KMS-11 (cell line): Measurements from ENCODE around the gene AQP11.
A peak's percentile ranks its signal among the peaks of the same experiment; 100 is the strongest.

Experiments used
- H2AFZ ChIP-seq: fragments of 200-600 bp; sonication (generic); 2 replicates; pipeline ENCODE4 v1.6.1; 2016; ENCODE audit warnings: antibody characterized with exemption, mixed run types, low read depth
- H3K27ac ChIP-seq: fragments of 200-600 bp; sonication (generic); 2 replicates; pipeline ENCODE4 v1.6.1; 2016; ENCODE audit warnings: mild to moderate bottlenecking, mixed run types
- H3K27me3 ChIP-seq: fragments of 200-600 bp; sonication (generic); 2 replicates; pipeline ENCODE4 v1.6.1; 2017; ENCODE audit warnings: mild to moderate bottlenecking, low read depth, mixed run types, moderate library complexity; ENCODE audit not compliant: insufficient read depth
- H3K36me3 ChIP-seq: fragments of 200-600 bp; sonication (generic); 2 replicates; pipeline ENCODE4 v1.6.1; 2017; ENCODE audit warnings: mild to moderate bottlenecking, mixed run types; ENCODE audit not compliant: insufficient read depth
- H3K4me1 ChIP-seq: fragments of 200-600 bp; sonication (generic); 2 replicates; pipeline ENCODE4 v1.6.1; 2016; ENCODE audit warnings: mild to moderate bottlenecking, low read depth, mixed run types; ENCODE audit not compliant: poor library complexity, severe bottlenecking
- H3K4me2 ChIP-seq: fragments of 200-600 bp; sonication (generic); 2 replicates; pipeline ENCODE4 v1.7.0; 2016; ENCODE audit warnings: mild to moderate bottlenecking, mixed run types
- H3K4me3 ChIP-seq: fragments of 200-600 bp; sonication (generic); IDR thresholded peaks from 2 replicates; pipeline ENCODE4 v1.6.1; 2017; ENCODE audit warnings: low read depth, low read length, mixed read lengths; ENCODE audit not compliant: insufficient read depth
- H3K79me2 ChIP-seq: fragments of 200-600 bp; sonication (generic); 2 replicates; pipeline ENCODE4 v1.6.1; 2016; ENCODE audit warnings: low read depth, mixed run types; ENCODE audit not compliant: insufficient read depth
- H3K9ac ChIP-seq: fragments of 200-600 bp; sonication (generic); 2 replicates; pipeline ENCODE4 v1.6.1; 2016; ENCODE audit warnings: mild to moderate bottlenecking, mixed run types
- H4K20me1 ChIP-seq: fragments of 200-600 bp; sonication (generic); 2 replicates; pipeline ENCODE4 v1.6.1; 2016; ENCODE audit warnings: mild to moderate bottlenecking, mixed run types; ENCODE audit not compliant: insufficient read depth
- CTCF ChIP-seq: fragments of 200-600 bp; sonication (generic); conservative IDR thresholded peaks from 2 replicates; pipeline ENCODE4 v1.6.1; 2017; ENCODE audit warnings: low read depth, mild to moderate bottlenecking, antibody characterized with exemption, low read length, moderate library complexity, mixed read lengths

The AQP11 gene

GRCh38 chr11:77636731-77637344, 47.1 kb downstream of the AQP11 start:
- no peak for TF ChIP-seq CTCF
- Histone ChIP-seq H3K4me1 (peaks cover 18% of the 10 kb centered on the region), H3K27ac (peak overlapping the region; percentile 60), H3K9ac (peak overlapping the region; percentile 85), H2AFZ (no peak overlapping the region; the same call in 1 of the 2 replicates), H3K4me2 (peak overlapping the region; percentile 70), H4K20me1 (no peaks in the 10 kb centered on the region), H3K36me3 (no peaks in the 10 kb centered on the region), H3K79me2 (peaks cover 49% of the 10 kb centered on the region), H3K27me3 (no peaks in the 10 kb centered on the region), H3K4me3 (peak overlapping the region; percentile 53)

GRCh38 chr11:77637345-77638165, 47.8 kb downstream of the AQP11 start, which contains the start of gene CLNS1A:
Gene CLNS1A, minus strand, starts transcription at chr11:77637794. Its CDS starts 80 bp downstream, at chr11:77637714.
- H3K27me3 ChIP-seq: no peaks in the 10 kb centered on the region
- H4K20me1 ChIP-seq: no peaks in the 10 kb centered on the region
- peak within 1 kb of the TSS; percentile 85 for H3K9ac ChIP-seq
- peak within 1 kb of the TSS; percentile 70 for H3K4me2 ChIP-seq
- TF ChIP-seq CTCF: no peak
- peak within 1 kb of the TSS; percentile 53 for H3K4me3 ChIP-seq
- peak within 1 kb of the TSS; percentile 60 for H3K27ac ChIP-seq
- peak within 1 kb of the TSS; percentile 94 for H2AFZ ChIP-seq
- H3K79me2 ChIP-seq: peaks cover 45% of the 10 kb centered on the region
- H3K36me3 ChIP-seq: no peaks in the 10 kb centered on the region
- peaks cover 19% of the 10 kb centered on the region for H3K4me1 ChIP-seq

GRCh38 chr11:77642228-77642627, 52.5 kb downstream of the AQP11 start:
- Histone ChIP-seq H3K79me2 (peaks cover 3% of the 10 kb centered on the region; the same call in 1 of the 2 replicates), H3K27ac (no peak overlapping the region), H3K36me3 (no peaks in the 10 kb centered on the region), H4K20me1 (no peaks in the 10 kb centered on the region), H2AFZ (no peak overlapping the region), H3K4me3 (no peak overlapping the region), H3K27me3 (no peaks in the 10 kb centered on the region), H3K4me1 (peaks cover 9% of the 10 kb centered on the region), H3K4me2 (no peak overlapping the region), H3K9ac (no peak overlapping the region)
- no peak for TF ChIP-seq CTCF

- no peaks in the 10 kb centered on the region for H3K79me2 ChIP-seq
- no peaks in the 10 kb centered on the region for H4K20me1 ChIP-seq
- peaks cover 4% of the 10 kb centered on the region for H3K4me1 ChIP-seq
- no peak overlapping the region for H3K27ac ChIP-seq
- no peak overlapping the region for H3K9ac ChIP-seq
- H3K27me3 ChIP-seq: no peaks in the 10 kb centered on the region
- H3K4me3 ChIP-seq: no peak overlapping the region
- H3K36me3 ChIP-seq: no peaks in the 10 kb centered on the region
- no peak overlapping the region for H3K4me2 ChIP-seq
- H2AFZ ChIP-seq: no peak overlapping the region
- no peak for TF ChIP-seq CTCF
These were observed 55.1 kb downstream of the AQP11 start for GRCh38 chr11:77644887-77645286.
